GM12878 (cell line): Measurements from ENCODE around the gene UBA7. TPM values are rescaled to one million over a fixed set of nuclear protein-coding genes. Genes with fewer than 3 reads are reported as not detected.
A peak's percentile ranks its signal among the peaks of the same experiment; 100 is the strongest.

Experiments
- ATAC-seq: fragments of 200-7000 bp; cut with Tn5 transposase; 3 replicates; pipeline ENCODE4 v1.9.1; 2020; ENCODE audit warnings: mild to moderate bottlenecking, moderate library complexity
- BruUV-seq: library from RNA; stranded (reverse); fragments of 400-500 nt; replicated peaks from 2 replicates; lab custom pipeline; 2021; lab: Mats Ljungman, UMichigan
- CTCF ChIA-PET: fragments of 300-600 bp; sonication (Branson Sonifier 250); formaldehyde crosslinking; extraction: SDS; loops from one replicate; lab custom pipeline; 2021; ENCODE audit warnings: inconsistent platforms; lab: Yijun Ruan, JAX
- POLR2A ChIA-PET: fragments of 350-600 bp; formaldehyde crosslinking; extraction: SDS; loops from one replicate; lab custom pipeline; 2021; ENCODE audit warnings: inconsistent platforms; lab: Charles Lee
- RAD21 ChIA-PET: fragments of 300-600 bp; sonication (Branson Sonifier 250); formaldehyde crosslinking; loops from one replicate; lab custom pipeline; 2023; ENCODE audit warnings: antibody characterized with exemption; ENCODE audit not compliant: unreplicated experiment; lab: Charles Lee
- SMC1A ChIA-PET: fragments of 300-600 bp; sonication (Branson Sonifier 250); formaldehyde crosslinking; loops from one replicate; lab custom pipeline; 2023; ENCODE audit not compliant: unreplicated experiment, uncharacterized antibody; lab: Charles Lee
- DNase-seq: peaks from one replicate; pipeline ENCODE4 v3.0.0-alpha.2; 2011; ENCODE audit warnings: low read depth, low spot score
- FAIRE-seq: peaks from 3 replicates; lab custom pipeline; 2011; peaks lifted over from hg19 to GRCh38; lab: Jason Lieb, UNC
- H2AFZ ChIP-seq: 2 replicates; pipeline ENCODE4 v1.6.0; 2011; ENCODE audit warnings: low read depth, low read length, control low read depth; ENCODE audit not compliant: control insufficient read depth
- H3K27ac ChIP-seq: 2 replicates; pipeline ENCODE4 v1.5.1; 2011; ENCODE audit warnings: control low read depth; ENCODE audit not compliant: control insufficient read depth, insufficient read depth
- H3K27me3 ChIP-seq, 2 experiments: replicated peaks in 1 of 2; 2 replicates each; pipeline versions ENCODE4 v1.6.0 to v1.6.1; 2011; ENCODE audit warnings: low read length in 1 of 2; ENCODE audit not compliant: control insufficient read depth in 2 of 2, insufficient read depth in 2 of 2
- H3K36me3 ChIP-seq, 2 experiments: 2 replicates each; pipeline ENCODE4 v1.5.1; 2011; ENCODE audit warnings: low read length in 1 of 2; ENCODE audit not compliant: control insufficient read depth in 2 of 2, insufficient read depth in 2 of 2
- H3K4me1 ChIP-seq: 2 replicates; pipeline ENCODE4 v1.6.1; 2011; ENCODE audit warnings: mild to moderate bottlenecking, low read length, moderate library complexity, mixed read lengths; ENCODE audit not compliant: control insufficient read depth, insufficient read depth
- H3K4me2 ChIP-seq: 2 replicates; pipeline ENCODE4 v1.6.0; 2011; ENCODE audit warnings: control low read depth; ENCODE audit not compliant: control insufficient read depth, insufficient read depth
- H3K4me3 ChIP-seq: fragments of 200-600 bp; sonication (generic); 2 replicates; pipeline ENCODE4 v1.5.1; 2016
- H3K79me2 ChIP-seq: 2 replicates; pipeline ENCODE4 v1.6.0; 2011; ENCODE audit warnings: low read length; ENCODE audit not compliant: control insufficient read depth, insufficient read depth
- H3K9ac ChIP-seq: 2 replicates; pipeline ENCODE4 v1.8.0; 2011; ENCODE audit warnings: low read length, control low read depth, mixed read lengths; ENCODE audit not compliant: control insufficient read depth, insufficient read depth
- H3K9me3 ChIP-seq: replicated peaks from 3 replicates; pipeline ENCODE4 v1.5.1; 2011; ENCODE audit warnings: mild to moderate bottlenecking, low read length; ENCODE audit not compliant: control insufficient read depth, insufficient read depth
- H4K20me1 ChIP-seq: 2 replicates; pipeline ENCODE4 v1.6.0; 2011; ENCODE audit not compliant: control insufficient read depth, insufficient read depth
- BCL11A ChIP-seq: IDR thresholded peaks from 2 replicates; pipeline ENCODE4 v1.6.1; 2011; ENCODE audit warnings: low read depth, low read length
- E4F1 ChIP-seq: fragments of 450-650 bp; IDR thresholded peaks from 2 replicates; pipeline ENCODE4 v1.6.1; 2018; ENCODE audit warnings: borderline replicate concordance, mild to moderate bottlenecking; ENCODE audit not compliant: partially characterized antibody
- ESRRA ChIP-seq: IDR thresholded peaks from 2 replicates; pipeline ENCODE4 v1.6.1; 2012; ENCODE audit warnings: mild to moderate bottlenecking, low read length, improper control_type of control experiment
- IKZF1 ChIP-seq: fragments of 450-650 bp; conservative IDR thresholded peaks from 2 replicates; pipeline ENCODE4 v1.6.1; 2017; ENCODE audit warnings: antibody characterized with exemption, mild to moderate bottlenecking
- NRF1 ChIP-seq: conservative IDR thresholded peaks from 2 replicates; pipeline ENCODE4 v1.6.1; 2011; ENCODE audit warnings: mild to moderate bottlenecking, low read depth, low read length, improper control_type of control experiment
- PAX5 ChIP-seq: IDR thresholded peaks from 2 replicates; pipeline ENCODE4 v1.6.1; 2011; ENCODE audit warnings: low read depth, low read length, borderline replicate concordance
- POU2F2 ChIP-seq: IDR thresholded peaks from 3 replicates; pipeline ENCODE4 v1.6.1; 2011; ENCODE audit warnings: low read depth, mild to moderate bottlenecking, low read length, borderline replicate concordance
- RFX5 ChIP-seq: IDR thresholded peaks from 2 replicates; pipeline ENCODE4 v1.6.1; 2011; ENCODE audit warnings: low read depth, low read length, improper control_type of control experiment
- TARDBP ChIP-seq: IDR thresholded peaks from 2 replicates; pipeline ENCODE4 v1.6.1; 2016; ENCODE audit warnings: borderline replicate concordance
- ZBTB33 ChIP-seq: fragments of 450-650 bp; IDR thresholded peaks from 2 replicates; pipeline ENCODE4 v1.6.1; 2017; ENCODE audit warnings: mild to moderate bottlenecking
- ZNF217 ChIP-seq: fragments of 450-650 bp; IDR thresholded peaks from 2 replicates; pipeline ENCODE4 v1.6.1; 2017; ENCODE audit warnings: antibody characterized with exemption, mild to moderate bottlenecking
- ZNF24 ChIP-seq: fragments of 450-650 bp; IDR thresholded peaks from 2 replicates; pipeline ENCODE4 v1.6.1; 2017; ENCODE audit warnings: antibody characterized with exemption, mild to moderate bottlenecking
- ZNF687 ChIP-seq: fragments of 450-650 bp; IDR thresholded peaks from 2 replicates; pipeline ENCODE4 v1.6.1; 2017; ENCODE audit warnings: mild to moderate bottlenecking, moderate library complexity
- WGBS: methylation state at CpG from one replicate; pipeline ENCODE4 v1.1.6; 2016; ENCODE audit warnings: low lambda C conversion rate; ENCODE audit not compliant: insufficient replicate concordance, insufficient coverage; ENCODE audit errors: missing lambda C conversion rate; 5-methylcytosine and 5-hydroxymethylcytosine counted together
- in situ Hi-C: fragments of 300-500 bp; cut with MboI; formaldehyde crosslinking; loops from 9 replicates; pipeline ENCODE4 v1.14.3; 2018; ENCODE audit warnings: mixed read lengths
- intact Hi-C: fragments of 100-400 bp; cut with micrococcal nuclease; formaldehyde crosslinking; loops from one replicate; pipeline ENCODE4 v1.14.2; 2022; ENCODE audit not compliant: unreplicated experiment
- polyA plus RNA-seq, 11 experiments: library from polyadenylated mRNA; depleted of rRNA in 4 of 11; unstranded in 6 of 11; stranded (reverse) in 5 of 11; fragments of >200 nt; fragmentation: Nextera tagmentation in 4 of 11; fragmentation: Illumina TruSeq in 1 of 11; extraction: Ambion mirVana in 4 of 11; extraction: Trizol in 1 of 11; gene quantifications; 1 replicate in 1 of 11; 2 replicates in 10 of 11; pipeline versions ENCODE4 v1.2.1 to v1.2.3, GENCODE V29; 2011 to 2016; ENCODE audit warnings: inconsistent platforms in 2 of 11, missing spikeins in 2 of 11, low read depth in 1 of 11
- total RNA-seq, 4 experiments: library from RNA; depleted of rRNA in 3 of 4; stranded (reverse); fragments of >200 nt in 3 of 4; fragmentation: Illumina TruSeq in 1 of 4; extraction: Trizol in 1 of 4; gene quantifications; 2 replicates each; pipeline versions ENCODE4 v1.2.1 to v1.2.3, GENCODE V29; 2013 to 2021

Gene UBA7
- total and polyA plus RNA-seq, 10 of the 15 experiments (the other 5 are each of a cell fraction or from before 2014, with no cell fraction given), result 11.8 to 116 (median 46.7) TPM

- ChIA-PET RAD21 (interaction anchor here (0.5 to 2.5 kb wide), 7 partner anchors 17 to 961 kb away, joined by 3 to 14 read pairs (median 4); partner anchors contain the start of genes INKA1 and UBA7), SMC1A (interaction anchor here (0.6 to 1.3 kb wide), 2 partner anchors 13 to 20 kb away, joined by 3 read pairs; partner anchors contain the start of gene CDHR4), CTCF (interaction anchor here (0.5 to 2.0 kb wide), 9 partner anchors 16 to 295 kb away, joined by 3 to 9 read pairs (median 4); partner anchors contain the start of genes INKA1, MON1A and UBA7), POLR2A (interaction anchor here (0.6 to 3.0 kb wide), 6 partner anchors 17 to 284 kb away, joined by 3 to 15 read pairs (median 3); partner anchors contain the start of genes INKA1 and TRAIP)
- in situ Hi-C loops, result no loop called here
- Histone ChIP-seq H3K4me2 (peak within 1 kb of the TSS; percentile 75), H3K4me1 (peaks cover 9% of the 10 kb centered on the region), H2AFZ (peak within 1 kb of the TSS; percentile 80), H4K20me1 (no peaks in the 10 kb centered on the region), H3K79me2 (peaks cover 25% of the 10 kb centered on the region), H3K4me3 (peak within 1 kb of the TSS; percentile 96), H3K9ac (peak within 1 kb of the TSS; percentile 87), H3K27ac (peak within 1 kb of the TSS; percentile 62), H3K36me3 (no peaks in the 10 kb centered on the region), H3K27me3 (no peaks in the 10 kb centered on the region), H3K9me3 (no peaks in the 10 kb centered on the region)
- BruUV-seq, result no TSS peak
- 2% methylated on average over 49 of the region's 55 CpGs for WGBS
- DNase-seq (peak; percentile 99), FAIRE-seq (peak; percentile 100), ATAC-seq (peak; percentile 99)
- intact Hi-C loops, result loop anchor here (5.0 kb wide), 1 partner anchor 64 kb away; the partner anchor contains the start of gene GMPPB
- TF ChIP-seq IKZF1, result 0 out of 2 replicates have a peak, but pooled peaks have one; percentile 18
- no peak; the same call in 1 of the 2 replicates for TF ChIP-seq TARDBP
- peak; percentile 83; the same call in 1 of the 2 replicates for TF ChIP-seq RFX5
- no peak for TF ChIP-seq BCL11A
- TF ChIP-seq ZBTB33, result no peak; the same call in 1 of the 2 replicates
- no peak for TF ChIP-seq ZNF24
- peak; percentile 78 for TF ChIP-seq NRF1
- TF ChIP-seq ZNF217, result no peak
- no peak for TF ChIP-seq E4F1
- TF ChIP-seq ESRRA, result 0 out of 2 replicates have a peak, but pooled peaks have one; percentile 37
- peak; percentile 98 for TF ChIP-seq ZNF687
- TF ChIP-seq POU2F2, result no peak
- peak; percentile 92 for TF ChIP-seq PAX5
Observed at GRCh38 chr3:49786357-49787181, 27.2 kb downstream of the UBA7 start, which contains the start of gene IP6K1. Gene IP6K1 (minus strand): TSS chr3:49786542. CDS start chr3:49748040, 38,502 bp downstream.
